GM12864 (cell line): ENCODE results near the gene ANKRD42.

Source experiments
- DNase-seq: peaks from one replicate; pipeline ENCODE4 v3.0.0-alpha.2; 2011; ENCODE audit warnings: low read depth
- H3K4me3 ChIP-seq: 2 replicates; pipeline ENCODE4 v1.5.1; 2011; ENCODE audit warnings: mild to moderate bottlenecking, low read depth, low read length, control low read depth
- CTCF ChIP-seq: IDR thresholded peaks from 2 replicates; pipeline ENCODE4 v1.5.1; 2011; ENCODE audit warnings: low read depth, mild to moderate bottlenecking, moderate library complexity, low read length, control low read depth, inconsistent platforms; ENCODE audit errors: missing control alignments

Gene ANKRD42

DNA sequence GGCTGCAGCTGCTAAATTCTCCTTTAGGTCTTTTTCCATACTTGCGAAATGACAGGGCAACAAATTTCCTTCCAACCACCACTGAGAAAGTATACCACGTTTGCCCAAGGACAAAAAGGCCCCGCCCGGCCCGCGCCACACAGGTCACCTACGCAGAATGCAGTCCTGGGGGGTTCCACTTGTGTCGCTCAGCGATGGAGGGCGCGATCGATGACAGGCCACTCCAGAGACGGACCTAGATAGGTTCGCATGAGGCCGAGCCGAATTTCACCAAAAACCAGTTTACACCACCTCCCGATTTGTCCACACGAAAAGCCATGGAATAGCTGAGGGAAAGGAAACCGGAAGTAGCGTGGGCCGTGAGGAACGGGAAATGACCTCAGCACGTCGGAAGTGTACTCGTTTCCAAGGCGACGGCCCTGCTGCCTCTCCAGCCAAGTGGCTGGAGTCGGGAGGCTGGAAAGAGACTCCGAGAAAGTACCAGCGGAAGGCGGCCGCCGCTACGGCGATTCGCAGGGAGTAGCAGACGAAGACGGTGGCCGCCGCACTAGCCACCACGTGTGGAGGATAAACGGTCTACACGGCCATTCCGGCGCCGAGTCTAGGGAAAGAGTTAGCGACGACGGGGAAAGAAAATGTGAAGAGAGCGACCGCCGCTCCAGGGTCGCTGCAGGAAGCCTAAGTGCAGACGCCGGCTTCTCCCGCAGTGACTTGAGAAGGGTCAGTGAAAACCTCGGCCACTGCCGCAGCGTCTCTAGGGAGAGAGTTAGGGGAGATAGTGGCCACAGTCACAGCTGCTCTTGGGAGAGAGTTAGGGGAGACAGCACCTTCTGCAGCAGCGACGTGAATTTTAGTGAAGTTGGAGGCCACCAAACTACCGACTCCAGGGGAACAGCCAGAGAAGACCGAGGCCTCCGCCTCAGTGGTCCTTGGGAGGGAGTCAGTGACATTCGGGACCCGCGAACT, at the start of gene ANKRD42:
TSS of gene ANKRD42 (plus strand) at position 398 of the 966 bp plus-strand sequence. CDS start 959 bp downstream, outside the sequence.
- peak within 1 kb of the TSS; percentile 62 for H3K4me3 ChIP-seq
- TF ChIP-seq CTCF: peak; percentile 4
- DNase-seq: peak; percentile 79

- no peak for DNase-seq
- H3K4me3 ChIP-seq: no peak overlapping the region
- no peak for TF ChIP-seq CTCF
Measured at GRCh38 chr11:83147895-83148294, 45.6 kb upstream of the ANKRD42 start.

DNA sequence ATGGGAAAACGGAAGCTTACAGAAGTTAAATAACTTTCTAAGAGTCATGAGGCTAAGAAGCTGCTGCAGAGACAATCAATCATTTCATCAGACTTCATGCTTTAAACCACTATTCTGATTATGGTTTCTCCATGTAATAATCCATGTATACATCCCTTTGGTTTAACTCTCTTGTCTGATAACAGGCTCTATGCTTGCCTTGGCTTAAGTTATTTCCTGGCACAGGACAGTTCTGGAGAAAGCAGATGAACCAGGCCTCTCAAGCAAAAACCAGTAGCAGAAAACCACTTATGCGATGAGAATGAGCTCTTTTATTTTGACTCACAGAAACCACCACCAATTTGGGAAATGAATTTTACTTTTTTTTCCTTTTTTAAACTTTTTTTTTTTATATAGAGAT, 43.1 kb upstream of the ANKRD42 start:
- no peak for DNase-seq
- TF ChIP-seq CTCF: no peak
- H3K4me3 ChIP-seq: no peak overlapping the region

DNA sequence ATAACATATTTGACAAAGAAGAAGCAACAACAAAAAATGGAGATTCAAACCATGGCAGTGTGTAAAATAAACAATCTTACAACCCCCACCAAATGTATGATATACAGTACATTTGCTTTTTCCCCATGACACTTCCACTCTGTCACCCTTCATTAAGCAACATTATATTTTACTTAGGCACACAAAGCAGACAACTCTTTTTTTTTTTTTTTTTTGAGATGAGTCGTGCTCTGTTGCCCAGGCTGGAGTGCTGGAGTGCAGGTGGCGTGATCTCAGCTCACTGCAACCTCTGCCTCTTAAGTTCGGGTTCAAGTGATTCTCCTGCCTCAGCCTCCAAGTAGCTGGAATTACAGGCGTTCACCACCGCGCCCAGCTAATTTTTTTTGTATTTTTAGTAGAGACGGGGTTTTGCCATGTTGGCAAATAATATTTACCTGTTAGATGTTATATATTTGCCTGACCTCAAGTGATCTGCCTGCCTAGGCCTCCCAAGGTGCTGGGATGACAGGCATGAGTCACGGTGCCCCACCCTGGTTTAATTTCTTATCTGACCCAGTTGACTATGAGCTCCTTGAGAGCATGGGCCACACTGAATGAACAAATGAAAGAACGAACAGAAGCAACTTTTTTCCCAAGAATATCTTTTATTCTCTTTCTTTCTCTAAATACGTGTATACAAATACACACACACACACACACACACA, 42.1 kb upstream of the ANKRD42 start:
- TF ChIP-seq CTCF: no peak
- H3K4me3 ChIP-seq: no peak overlapping the region
- DNase-seq: no peak

DNA sequence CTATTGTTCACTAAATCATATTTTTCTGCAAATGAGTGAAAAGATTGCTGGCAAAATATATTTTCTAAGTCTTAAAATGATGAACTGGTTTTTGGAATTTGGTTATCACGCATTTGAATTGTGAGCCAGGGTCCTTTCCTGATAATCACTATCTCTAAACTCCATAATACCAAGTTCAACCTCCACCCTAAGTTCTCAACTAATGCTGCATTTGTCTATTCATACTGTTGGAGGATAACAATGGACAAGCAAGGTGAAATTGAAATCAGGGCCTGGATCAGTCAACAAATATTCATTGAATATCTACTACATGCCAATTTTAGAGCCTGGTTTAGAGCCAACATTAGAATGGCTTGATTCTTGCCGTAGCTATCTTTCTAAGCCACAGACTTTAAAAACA, 41.2 kb upstream of the ANKRD42 start:
- DNase-seq: no peak
- no peak for TF ChIP-seq CTCF
- no peak overlapping the region for H3K4me3 ChIP-seq

GRCh38 chr11:83153764-83154163, 39.7 kb upstream of the ANKRD42 start:
- H3K4me3 ChIP-seq: no peak overlapping the region
- no peak for TF ChIP-seq CTCF
- DNase-seq: no peak
